SH-SY5Y (cell line): ENCODE data around the gene RAB8B.

Source experiments
- GATA2 ChIP-seq: IDR thresholded peaks from 2 replicates; pipeline ENCODE4 v1.6.1; 2011; ENCODE audit warnings: mild to moderate bottlenecking, low read depth, low read length
- GATA3 ChIP-seq: IDR thresholded peaks from 2 replicates; pipeline ENCODE4 v1.6.1; 2011; ENCODE audit warnings: low read depth, mild to moderate bottlenecking, low read length, moderate library complexity

The RAB8B gene

DNA sequence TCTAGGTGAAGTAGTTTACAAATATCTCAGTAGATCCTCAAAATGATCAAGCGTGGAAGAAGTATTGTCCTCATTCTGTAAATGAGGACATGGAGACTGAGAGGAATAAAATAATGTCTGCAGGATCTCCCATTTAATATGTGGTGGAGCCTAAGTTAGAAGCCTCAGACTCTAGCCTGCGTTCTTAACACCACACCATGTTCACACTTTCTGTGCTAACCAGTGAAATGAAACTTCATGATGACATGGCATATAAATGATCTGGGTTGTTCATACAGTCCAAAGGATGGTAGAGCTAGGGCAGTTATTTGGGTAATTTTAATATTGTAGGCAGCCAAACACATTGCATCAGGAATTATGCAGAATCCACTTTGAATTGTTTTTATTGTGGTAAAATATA lies 62.9 kb downstream of the RAB8B start:
- no peak for TF ChIP-seq GATA2
- TF ChIP-seq GATA3, result no peak

GRCh38 chr15:63254991-63255390 lies 65.6 kb downstream of the RAB8B start:
- TF ChIP-seq GATA3 (no peak), GATA2 (no peak)

DNA sequence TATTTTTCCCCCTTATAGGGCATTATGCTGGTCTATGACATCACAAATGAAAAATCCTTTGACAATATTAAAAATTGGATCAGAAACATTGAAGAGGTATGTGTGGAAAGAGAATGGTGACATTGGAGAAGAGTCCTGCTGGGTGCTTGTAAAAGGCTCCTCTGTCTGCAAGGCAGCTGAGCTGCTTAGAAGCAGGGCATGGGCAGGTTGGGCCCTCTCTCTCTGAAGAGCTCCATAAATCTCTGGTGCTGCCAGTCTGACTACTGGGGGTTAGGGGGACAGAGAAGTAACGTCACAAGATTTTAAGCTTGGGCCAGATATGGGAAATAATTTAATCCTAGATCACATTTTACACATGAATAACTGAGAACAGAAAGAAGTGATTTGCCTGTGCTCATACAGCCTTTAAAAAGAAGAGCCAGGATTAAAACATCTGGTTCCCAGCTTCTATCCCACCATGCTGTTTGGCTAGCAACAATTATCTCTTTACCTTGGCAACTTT lies 66.1 kb downstream of the RAB8B start:
- TF ChIP-seq GATA2 (no peak), GATA3 (no peak)

- no peak for TF ChIP-seq GATA3
- TF ChIP-seq GATA2, result no peak
Measured at GRCh38 chr15:63256433-63257274, 67.2 kb downstream of the RAB8B start.

DNA sequence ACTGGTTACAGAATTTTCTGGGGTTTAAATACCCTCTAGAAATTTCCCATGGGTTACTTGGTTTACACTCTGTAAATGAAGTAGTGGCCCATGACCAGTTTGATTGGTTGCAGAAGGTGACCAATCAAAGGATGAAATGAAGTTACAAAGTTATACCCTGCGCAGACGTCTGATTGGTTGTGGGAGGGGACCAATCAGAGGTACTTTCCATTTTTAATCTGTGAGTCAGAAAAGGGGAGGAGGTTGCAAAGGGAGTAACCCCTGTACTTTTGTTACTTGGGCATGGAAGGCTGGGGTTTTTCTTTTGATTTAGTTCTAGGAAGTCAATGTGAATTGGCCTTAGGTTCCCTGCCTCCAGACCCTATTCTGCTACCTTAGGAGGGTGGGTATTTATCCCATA lies 69.3 kb downstream of the RAB8B start:
- TF ChIP-seq GATA3 (no peak), GATA2 (no peak)

- TF ChIP-seq GATA2 (no peak), GATA3 (no peak)
Measured at GRCh38 chr15:63260791-63261190, 71.4 kb downstream of the RAB8B start.

DNA sequence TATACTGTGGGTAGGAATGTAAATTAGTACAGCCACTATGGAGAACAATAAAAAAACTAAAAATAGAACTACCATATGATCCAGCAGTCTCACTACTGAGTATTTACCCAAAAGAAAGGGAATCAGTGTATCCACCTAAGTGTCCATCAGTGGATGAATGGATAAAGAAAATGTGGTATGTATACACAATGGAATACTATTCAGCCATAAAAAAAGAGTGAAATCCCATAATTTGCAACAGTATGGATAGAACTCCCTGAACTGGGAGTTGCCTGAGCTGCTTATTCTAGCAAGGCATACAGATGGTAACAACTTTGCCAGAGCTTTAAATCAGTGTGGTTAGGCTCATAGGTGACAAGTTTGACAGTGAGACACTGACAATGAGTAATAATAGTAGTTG lies 71.9 kb downstream of the RAB8B start:
- TF ChIP-seq GATA3 (no peak), GATA2 (no peak)

- TF ChIP-seq GATA2 (no peak), GATA3 (no peak)
Measured at GRCh38 chr15:63263519-63263918, 74.1 kb downstream of the RAB8B start.

DNA sequence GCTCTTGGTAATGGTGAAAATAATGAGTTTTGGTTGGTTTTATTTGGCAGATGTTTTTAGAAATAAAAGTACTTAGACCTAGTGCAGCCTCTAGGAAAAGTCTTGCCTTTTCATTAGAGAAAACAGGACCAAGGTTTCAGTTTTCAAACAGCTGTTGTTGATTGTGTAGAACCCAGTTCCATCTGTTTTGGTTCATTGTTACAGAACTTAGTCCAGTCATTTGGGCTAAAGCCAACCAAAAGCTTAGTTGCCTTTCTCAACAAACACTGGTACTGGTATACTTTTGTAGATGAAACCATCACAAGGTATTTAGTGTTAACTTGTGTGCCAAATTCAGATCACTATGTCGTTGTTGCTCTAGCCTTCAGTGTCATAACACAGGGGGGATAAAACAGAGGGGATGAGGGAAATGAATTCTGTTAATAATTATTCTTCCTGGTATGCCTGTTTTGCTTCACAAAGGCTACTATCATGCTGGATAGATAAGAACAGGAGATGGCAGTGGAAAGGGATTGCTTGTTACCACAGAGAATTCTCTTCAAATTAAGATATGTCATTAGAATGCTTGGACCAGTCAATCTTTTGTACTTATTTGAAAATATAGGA lies 75.4 kb downstream of the RAB8B start:
- TF ChIP-seq GATA2 (no peak), GATA3 (0 out of 2 replicates have a peak, but pooled peaks have one; percentile 30)

DNA sequence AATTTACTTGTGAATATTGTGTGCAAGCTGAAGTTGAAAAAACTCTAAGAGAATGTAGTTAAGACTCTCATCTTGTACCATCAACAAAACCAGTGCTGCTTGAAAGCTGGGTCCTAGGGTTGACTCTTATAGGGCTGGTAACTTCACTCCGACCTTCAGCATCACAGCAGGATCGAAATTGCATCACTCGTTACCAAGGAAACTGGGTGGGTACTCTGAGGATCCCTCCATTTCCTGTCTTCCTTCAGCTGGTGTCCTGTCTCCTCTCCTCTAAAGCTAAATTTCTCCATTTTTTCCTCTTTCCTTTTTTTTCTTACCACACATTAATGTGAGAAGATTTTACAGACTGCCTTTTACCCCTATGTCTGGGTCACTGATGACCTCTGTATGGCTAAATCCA lies 85.0 kb downstream of the RAB8B start:
- TF ChIP-seq GATA2 (no peak), GATA3 (no peak)

DNA sequence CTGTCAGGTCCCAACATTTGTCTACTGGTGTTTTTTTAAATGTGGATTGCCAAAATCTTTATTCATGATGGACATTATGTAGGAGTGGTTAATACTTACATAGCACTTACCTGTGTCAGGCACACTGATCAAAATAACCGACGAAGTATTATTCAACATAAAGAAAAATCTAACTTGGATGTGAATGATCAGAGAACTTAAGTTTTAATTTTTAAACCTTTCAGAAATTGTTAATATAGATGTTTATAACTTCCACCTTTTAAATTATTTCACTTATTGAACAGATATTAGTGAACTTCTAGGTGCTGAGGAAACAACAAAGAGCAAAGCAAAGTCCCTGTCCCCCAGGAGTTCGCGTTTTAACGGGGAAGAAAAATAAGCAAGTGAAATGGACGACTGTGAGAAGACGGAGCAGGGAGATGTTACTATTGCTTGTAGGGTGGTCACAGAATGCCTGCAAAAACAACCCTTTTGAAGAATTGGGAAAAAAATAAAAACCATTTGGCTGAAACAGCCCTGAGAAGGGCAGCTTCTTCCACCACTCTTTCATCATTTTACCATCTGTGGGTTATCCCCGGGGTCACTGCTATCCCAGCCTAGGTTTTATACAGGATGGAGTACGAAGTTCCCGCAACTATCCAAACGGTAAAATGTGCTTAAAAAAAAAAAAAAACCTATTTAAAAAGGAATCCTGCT lies 87.1 kb downstream of the RAB8B start:
- TF ChIP-seq GATA2 (no peak), GATA3 (no peak)

GRCh38 chr15:63277038-63277892 lies 87.9 kb downstream of the RAB8B start, which contains the start of gene APH1B:
TSS of gene APH1B (plus strand) at chr15:63277605. CDS start at chr15:63277624, 19 bp downstream.
- TF ChIP-seq GATA3 (no peak), GATA2 (no peak)

- no peak for TF ChIP-seq GATA2
- TF ChIP-seq GATA3, result no peak
Measured at GRCh38 chr15:63277893-63278456, 88.6 kb downstream of the RAB8B start.
